Measurements from ENCODE around the gene DYNAP.

DYNAP gene

DNA sequence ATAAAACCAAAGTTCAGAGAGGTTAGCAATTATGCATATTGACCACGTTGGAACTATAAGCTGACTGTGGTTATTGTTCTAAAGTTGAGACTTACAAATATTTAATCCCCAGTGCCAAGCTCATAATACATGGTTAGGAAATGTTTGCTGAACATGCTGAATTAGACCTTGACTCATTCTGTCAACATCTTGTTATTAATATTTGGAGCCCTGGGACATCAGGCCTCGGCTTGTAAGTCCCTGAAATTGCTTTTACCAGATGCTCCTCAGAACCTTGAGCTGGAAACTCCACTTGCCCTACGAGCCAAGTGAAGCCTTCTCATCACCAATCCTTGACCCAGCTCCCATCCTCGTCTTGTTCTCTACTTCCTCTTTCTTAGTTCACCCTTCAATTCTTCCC is 21.2 kb downstream of the DYNAP start:
- POLR2A ChIA-PET = no interaction called here
- CTCF ChIA-PET = no interaction called here
- no peak for DNase-seq (ENCODE audit: extremely low spot score)
- TF ChIP-seq SP1 (IDR thresholded peaks at IDR 0.05) = no peak
- no peak for TF ChIP-seq NFRKB (IDR thresholded peaks at IDR 0.05)
- TF ChIP-seq ZNF384 (IDR thresholded peaks at IDR 0.05) = no peak
- TF ChIP-seq FOXK2 (IDR thresholded peaks at IDR 0.05) = no peak
- TF ChIP-seq HDGF (IDR thresholded peaks at IDR 0.05; ENCODE audit: borderline replicate concordance) = no peak
- TF ChIP-seq FOXM1 (IDR thresholded peaks at IDR 0.05; ENCODE audit: borderline replicate concordance) = no peak
- no peak for TF ChIP-seq SUZ12 (IDR thresholded peaks at IDR 0.05)
- no peak for TF ChIP-seq ELF4 (IDR thresholded peaks at IDR 0.05)
- TF ChIP-seq ARNT (IDR thresholded peaks at IDR 0.05) = no peak
- TF ChIP-seq FOXA1 (IDR thresholded peaks at IDR 0.05) = no peak
- TF ChIP-seq BHLHE40 (IDR thresholded peaks at IDR 0.05; ENCODE audit: borderline replicate concordance) = no peak
- no peak for TF ChIP-seq CTBP1 (IDR thresholded peaks at IDR 0.05; ENCODE audit: borderline replicate concordance)
- no peak for TF ChIP-seq L3MBTL2 (conservative IDR thresholded peaks at IDR 0.05)

- POLR2A ChIA-PET = no interaction called here
- CTCF ChIA-PET = no interaction called here
- TF ChIP-seq FOXK2 (IDR thresholded peaks at IDR 0.05) (no peak), L3MBTL2 (conservative IDR thresholded peaks at IDR 0.05) (no peak), SUZ12 (IDR thresholded peaks at IDR 0.05) (no peak), ZNF384 (IDR thresholded peaks at IDR 0.05) (no peak), HDGF (IDR thresholded peaks at IDR 0.05; ENCODE audit: borderline replicate concordance) (no peak), LEF1 (IDR thresholded peaks at IDR 0.05; ENCODE audit: borderline replicate concordance) (no peak), PKNOX1 (IDR thresholded peaks at IDR 0.05) (no peak)
- no peak for DNase-seq (ENCODE audit: extremely low spot score)
These were observed 22.1 kb downstream of the DYNAP start for GRCh38 chr18:54613174-54613573.

GRCh38 chr18:54616220-54616848 is 25.3 kb downstream of the DYNAP start:
- ChIA-PET POLR2A (no interaction called here), CTCF (no interaction called here)
- no peak for TF ChIP-seq FOXK2 (IDR thresholded peaks at IDR 0.05)
- no peak for TF ChIP-seq PKNOX1 (IDR thresholded peaks at IDR 0.05)
- no peak for TF ChIP-seq HDGF (IDR thresholded peaks at IDR 0.05; ENCODE audit: borderline replicate concordance)
- no peak for TF ChIP-seq TARDBP (IDR thresholded peaks at IDR 0.05)
- TF ChIP-seq ELF4 (IDR thresholded peaks at IDR 0.05) = no peak
- TF ChIP-seq SUZ12 (IDR thresholded peaks at IDR 0.05) = no peak
- no peak for TF ChIP-seq ZNF384 (IDR thresholded peaks at IDR 0.05)
- TF ChIP-seq FOXM1 (IDR thresholded peaks at IDR 0.05; ENCODE audit: borderline replicate concordance) = no peak
- TF ChIP-seq SP1 (IDR thresholded peaks at IDR 0.05) = no peak
- no peak for TF ChIP-seq ARNT (IDR thresholded peaks at IDR 0.05)
- no peak for TF ChIP-seq FOXA1 (IDR thresholded peaks at IDR 0.05)
- TF ChIP-seq LEF1 (IDR thresholded peaks at IDR 0.05; ENCODE audit: borderline replicate concordance) = no peak
- no peak for TF ChIP-seq L3MBTL2 (conservative IDR thresholded peaks at IDR 0.05)
- TF ChIP-seq CTBP1 (IDR thresholded peaks at IDR 0.05; ENCODE audit: borderline replicate concordance) = no peak
- no peak for TF ChIP-seq BHLHE40 (IDR thresholded peaks at IDR 0.05; ENCODE audit: borderline replicate concordance)
- no peak for TF ChIP-seq NFRKB (IDR thresholded peaks at IDR 0.05)
- no peak for DNase-seq (ENCODE audit: extremely low spot score)

DNA sequence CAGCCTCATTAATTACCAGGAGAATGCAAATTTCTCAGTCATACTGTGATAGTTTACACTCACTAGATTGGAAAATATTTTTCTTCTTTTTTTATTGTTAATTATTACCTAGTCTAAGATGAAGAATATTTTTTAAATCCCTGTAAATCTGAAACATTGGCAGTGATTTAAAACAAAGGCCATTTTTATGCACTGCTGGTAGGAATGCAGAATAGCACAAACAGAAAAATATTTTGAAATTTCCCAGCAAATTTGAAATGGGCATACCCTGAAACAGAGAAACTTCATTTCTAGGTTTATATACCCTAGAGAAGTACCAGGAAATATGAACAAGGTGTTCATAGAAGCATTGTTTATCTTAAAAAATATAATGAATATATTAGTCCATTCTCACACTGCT is 31.0 kb downstream of the DYNAP start:
- no peak for DNase-seq (ENCODE audit: extremely low spot score)
- no peak for TF ChIP-seq FOXM1 (IDR thresholded peaks at IDR 0.05; ENCODE audit: borderline replicate concordance)
- ChIA-PET CTCF (no interaction called here), POLR2A (no interaction called here)

- TF ChIP-seq L3MBTL2 (conservative IDR thresholded peaks at IDR 0.05) (no peak), SUZ12 (IDR thresholded peaks at IDR 0.05) (no peak), FOXM1 (IDR thresholded peaks at IDR 0.05; ENCODE audit: borderline replicate concordance) (no peak)
- ChIA-PET POLR2A (no interaction called here), CTCF (no interaction called here)
- no peak for DNase-seq (ENCODE audit: extremely low spot score)
These were observed 35.7 kb downstream of the DYNAP start for GRCh38 chr18:54626779-54627178.

DNA sequence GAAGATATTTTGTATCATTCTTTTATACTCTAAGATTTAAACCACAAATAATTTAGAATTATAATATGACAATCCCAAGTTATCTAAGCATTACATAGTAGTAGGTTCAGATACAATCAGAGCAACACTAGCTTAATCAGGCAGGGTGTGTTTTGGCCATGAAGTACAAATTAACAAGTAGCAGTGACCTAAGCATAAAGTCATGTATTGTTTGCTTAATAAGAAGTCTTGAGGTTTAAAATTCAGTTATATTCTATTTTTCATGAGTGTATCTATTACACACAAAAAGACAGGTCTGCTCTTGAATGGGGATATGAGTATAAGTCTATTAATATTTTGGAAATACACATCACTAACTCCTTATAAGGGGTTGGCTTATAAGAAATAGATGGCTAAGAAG is 39.9 kb downstream of the DYNAP start:
- POLR2A ChIA-PET = no interaction called here
- DNase-seq (ENCODE audit: extremely low spot score) = no peak
- TF ChIP-seq FOXA1 (IDR thresholded peaks at IDR 0.05) (no peak), HDGF (IDR thresholded peaks at IDR 0.05; ENCODE audit: borderline replicate concordance) (no peak), ZNF384 (IDR thresholded peaks at IDR 0.05) (no peak), FOXK2 (IDR thresholded peaks at IDR 0.05) (no peak), L3MBTL2 (conservative IDR thresholded peaks at IDR 0.05) (no peak), SUZ12 (IDR thresholded peaks at IDR 0.05) (no peak), FOXM1 (IDR thresholded peaks at IDR 0.05; ENCODE audit: borderline replicate concordance) (no peak), PKNOX1 (IDR thresholded peaks at IDR 0.05) (no peak), BHLHE40 (IDR thresholded peaks at IDR 0.05; ENCODE audit: borderline replicate concordance) (no peak), ARNT (IDR thresholded peaks at IDR 0.05) (no peak), TARDBP (IDR thresholded peaks at IDR 0.05) (no peak), SP1 (IDR thresholded peaks at IDR 0.05) (no peak), ELF4 (IDR thresholded peaks at IDR 0.05) (no peak), LEF1 (IDR thresholded peaks at IDR 0.05; ENCODE audit: borderline replicate concordance) (no peak), NFRKB (IDR thresholded peaks at IDR 0.05) (no peak), CTBP1 (IDR thresholded peaks at IDR 0.05; ENCODE audit: borderline replicate concordance) (no peak)
- CTCF ChIA-PET = no interaction called here

DNA sequence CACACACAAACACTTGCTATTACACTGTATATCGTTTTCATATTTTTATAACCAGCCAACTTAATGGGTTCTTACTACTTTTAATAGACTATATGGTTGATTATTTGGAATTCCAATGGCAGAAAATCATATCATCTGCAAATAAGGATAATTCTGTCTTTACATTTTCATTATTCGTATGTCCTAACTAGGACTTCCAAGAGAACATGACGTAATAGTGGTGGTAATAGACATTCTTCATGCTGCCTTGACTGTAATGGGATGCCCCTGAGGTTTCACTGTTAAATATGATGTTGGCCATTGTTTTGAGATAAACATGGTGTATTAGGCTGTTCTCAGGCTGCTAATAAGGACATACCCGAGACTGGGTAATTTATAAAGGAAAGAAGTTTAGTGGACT is 45.2 kb downstream of the DYNAP start:
- CTCF ChIA-PET = no interaction called here
- DNase-seq (ENCODE audit: extremely low spot score) = no peak
- TF ChIP-seq SUZ12 (IDR thresholded peaks at IDR 0.05) = no peak
- TF ChIP-seq FOXM1 (IDR thresholded peaks at IDR 0.05; ENCODE audit: borderline replicate concordance) = no peak
- no peak for TF ChIP-seq BHLHE40 (IDR thresholded peaks at IDR 0.05; ENCODE audit: borderline replicate concordance)
- TF ChIP-seq NFRKB (IDR thresholded peaks at IDR 0.05) = no peak
- no peak for TF ChIP-seq FOXK2 (IDR thresholded peaks at IDR 0.05)
- no peak for TF ChIP-seq TARDBP (IDR thresholded peaks at IDR 0.05)
- no peak for TF ChIP-seq ARNT (IDR thresholded peaks at IDR 0.05)
- TF ChIP-seq ZNF384 (IDR thresholded peaks at IDR 0.05) = no peak
- TF ChIP-seq ELF4 (IDR thresholded peaks at IDR 0.05) = no peak
- no peak for TF ChIP-seq CTBP1 (IDR thresholded peaks at IDR 0.05; ENCODE audit: borderline replicate concordance)
- TF ChIP-seq PKNOX1 (IDR thresholded peaks at IDR 0.05) = no peak
- no peak for TF ChIP-seq LEF1 (IDR thresholded peaks at IDR 0.05; ENCODE audit: borderline replicate concordance)
- TF ChIP-seq FOXA1 (IDR thresholded peaks at IDR 0.05) = no peak
- no peak for TF ChIP-seq L3MBTL2 (conservative IDR thresholded peaks at IDR 0.05)
- POLR2A ChIA-PET = no interaction called here
